ENCODE data around the gene PLEKHG4. TPM values are rescaled to one million over a fixed set of nuclear protein-coding genes. Genes with fewer than 3 reads are reported as not detected.

The PLEKHG4 gene
- polyA plus RNA-seq, 1 donor from 2014 or later, result 0.28 TPM

DNA sequence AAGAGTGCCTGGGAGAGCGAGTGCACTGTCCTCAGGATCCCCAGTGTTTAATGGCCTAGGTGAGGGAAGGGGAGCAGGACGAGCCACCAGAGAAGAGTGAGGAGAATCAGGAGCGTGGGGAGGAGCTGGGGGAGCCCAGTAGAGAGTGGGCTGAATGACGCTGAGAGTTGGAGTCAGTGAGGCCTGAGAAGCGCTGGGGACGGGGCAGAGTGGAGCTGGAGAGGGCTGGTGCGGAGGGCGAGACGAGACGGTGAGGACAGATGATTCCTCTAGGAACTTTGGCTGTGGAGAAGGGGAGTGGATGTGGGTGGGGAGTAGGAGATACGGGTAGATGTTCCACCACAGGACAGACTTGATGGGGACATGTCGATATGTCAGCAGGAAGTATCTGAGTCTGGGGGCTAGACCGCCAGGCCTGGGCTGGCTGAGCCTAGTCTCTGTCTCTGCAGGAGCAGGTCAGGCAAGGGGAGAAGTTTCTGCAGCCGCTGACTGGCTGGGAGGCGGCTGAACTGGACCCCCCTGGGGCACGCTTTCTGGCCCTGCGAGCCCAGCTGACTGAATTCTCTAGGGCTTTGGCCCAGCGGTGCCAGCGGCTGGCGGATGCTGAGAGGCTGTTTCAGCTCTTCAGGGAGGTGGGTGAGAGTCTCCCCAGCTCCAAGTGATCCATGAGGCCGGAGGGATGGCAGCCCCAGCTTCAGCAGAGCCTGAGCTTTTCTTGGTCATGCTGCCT lies 4.7 kb downstream of the PLEKHG4 start:
- H3K27me3 ChIP-seq (ENCODE audit: insufficient read depth, low read depth, low read length), result no peaks in the 10 kb centered on the region
- H3K4me3 ChIP-seq (ENCODE audit: low read length), result no peak overlapping the region
- TF ChIP-seq TAF1 (IDR thresholded peaks at IDR 0.05; ENCODE audit: low read depth) (no peak), POLR2AphosphoS5 (IDR thresholded peaks at IDR 0.05) (no peak), MXI1 (conservative IDR thresholded peaks at IDR 0.05; ENCODE audit: poor library complexity, severe bottlenecking) (no peak), EP300 (conservative IDR thresholded peaks at IDR 0.05; ENCODE audit: poor library complexity, severe bottlenecking) (no peak), EZH2 (IDR thresholded peaks at IDR 0.05; ENCODE audit: borderline replicate concordance, insufficient read depth, low read length, poor library complexity, severe bottlenecking) (no peak), SMC3 (conservative IDR thresholded peaks at IDR 0.05; ENCODE audit: poor library complexity) (no peak), RAD21 (conservative IDR thresholded peaks at IDR 0.05) (no peak)
- TF ChIP-seq, protein P1, sequence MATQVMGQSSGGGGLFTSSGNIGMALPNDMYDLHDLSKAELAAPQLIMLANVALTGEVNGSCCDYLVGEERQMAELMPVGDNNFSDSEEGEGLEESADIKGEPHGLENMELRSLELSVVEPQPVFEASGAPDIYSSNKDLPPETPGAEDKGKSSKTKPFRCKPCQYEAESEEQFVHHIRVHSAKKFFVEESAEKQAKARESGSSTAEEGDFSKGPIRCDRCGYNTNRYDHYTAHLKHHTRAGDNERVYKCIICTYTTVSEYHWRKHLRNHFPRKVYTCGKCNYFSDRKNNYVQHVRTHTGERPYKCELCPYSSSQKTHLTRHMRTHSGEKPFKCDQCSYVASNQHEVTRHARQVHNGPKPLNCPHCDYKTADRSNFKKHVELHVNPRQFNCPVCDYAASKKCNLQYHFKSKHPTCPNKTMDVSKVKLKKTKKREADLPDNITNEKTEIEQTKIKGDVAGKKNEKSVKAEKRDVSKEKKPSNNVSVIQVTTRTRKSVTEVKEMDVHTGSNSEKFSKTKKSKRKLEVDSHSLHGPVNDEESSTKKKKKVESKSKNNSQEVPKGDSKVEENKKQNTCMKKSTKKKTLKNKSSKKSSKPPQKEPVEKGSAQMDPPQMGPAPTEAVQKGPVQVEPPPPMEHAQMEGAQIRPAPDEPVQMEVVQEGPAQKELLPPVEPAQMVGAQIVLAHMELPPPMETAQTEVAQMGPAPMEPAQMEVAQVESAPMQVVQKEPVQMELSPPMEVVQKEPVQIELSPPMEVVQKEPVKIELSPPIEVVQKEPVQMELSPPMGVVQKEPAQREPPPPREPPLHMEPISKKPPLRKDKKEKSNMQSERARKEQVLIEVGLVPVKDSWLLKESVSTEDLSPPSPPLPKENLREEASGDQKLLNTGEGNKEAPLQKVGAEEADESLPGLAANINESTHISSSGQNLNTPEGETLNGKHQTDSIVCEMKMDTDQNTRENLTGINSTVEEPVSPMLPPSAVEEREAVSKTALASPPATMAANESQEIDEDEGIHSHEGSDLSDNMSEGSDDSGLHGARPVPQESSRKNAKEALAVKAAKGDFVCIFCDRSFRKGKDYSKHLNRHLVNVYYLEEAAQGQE (IDR thresholded peaks at IDR 0.05; ENCODE audit: borderline replicate concordance), result no peak
- TF ChIP-seq, protein P2, sequence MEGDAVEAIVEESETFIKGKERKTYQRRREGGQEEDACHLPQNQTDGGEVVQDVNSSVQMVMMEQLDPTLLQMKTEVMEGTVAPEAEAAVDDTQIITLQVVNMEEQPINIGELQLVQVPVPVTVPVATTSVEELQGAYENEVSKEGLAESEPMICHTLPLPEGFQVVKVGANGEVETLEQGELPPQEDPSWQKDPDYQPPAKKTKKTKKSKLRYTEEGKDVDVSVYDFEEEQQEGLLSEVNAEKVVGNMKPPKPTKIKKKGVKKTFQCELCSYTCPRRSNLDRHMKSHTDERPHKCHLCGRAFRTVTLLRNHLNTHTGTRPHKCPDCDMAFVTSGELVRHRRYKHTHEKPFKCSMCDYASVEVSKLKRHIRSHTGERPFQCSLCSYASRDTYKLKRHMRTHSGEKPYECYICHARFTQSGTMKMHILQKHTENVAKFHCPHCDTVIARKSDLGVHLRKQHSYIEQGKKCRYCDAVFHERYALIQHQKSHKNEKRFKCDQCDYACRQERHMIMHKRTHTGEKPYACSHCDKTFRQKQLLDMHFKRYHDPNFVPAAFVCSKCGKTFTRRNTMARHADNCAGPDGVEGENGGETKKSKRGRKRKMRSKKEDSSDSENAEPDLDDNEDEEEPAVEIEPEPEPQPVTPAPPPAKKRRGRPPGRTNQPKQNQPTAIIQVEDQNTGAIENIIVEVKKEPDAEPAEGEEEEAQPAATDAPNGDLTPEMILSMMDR (IDR thresholded peaks at IDR 0.05; ENCODE audit: poor library complexity, severe bottlenecking), result no peak
- no peaks in the 10 kb centered on the region for H3K9me2 ChIP-seq (ENCODE audit: insufficient read depth, low read length)
- H3K27ac ChIP-seq (ENCODE audit: low read length), result no peak overlapping the region
- H4K20me1 ChIP-seq (ENCODE audit: insufficient read depth), result no peaks in the 10 kb centered on the region
- H3K9ac ChIP-seq (ENCODE audit: low read length), result no peak overlapping the region
- no peaks in the 10 kb centered on the region for H3F3A ChIP-seq (ENCODE audit: insufficient read depth, low read length, poor library complexity, severe bottlenecking)
- H3K4me2 ChIP-seq (ENCODE audit: low read length), result no peak overlapping the region
- H3K36me3 ChIP-seq (ENCODE audit: insufficient read depth, low read length), result no peaks in the 10 kb centered on the region
- H3K9me3 ChIP-seq (ENCODE audit: low read length), result no peaks in the 10 kb centered on the region
- H3K79me2 ChIP-seq (replicated peaks; ENCODE audit: insufficient read depth, low read length), result no peaks in the 10 kb centered on the region
- H2AFZ ChIP-seq (ENCODE audit: low read depth, low read length), result no peak overlapping the region

DNA sequence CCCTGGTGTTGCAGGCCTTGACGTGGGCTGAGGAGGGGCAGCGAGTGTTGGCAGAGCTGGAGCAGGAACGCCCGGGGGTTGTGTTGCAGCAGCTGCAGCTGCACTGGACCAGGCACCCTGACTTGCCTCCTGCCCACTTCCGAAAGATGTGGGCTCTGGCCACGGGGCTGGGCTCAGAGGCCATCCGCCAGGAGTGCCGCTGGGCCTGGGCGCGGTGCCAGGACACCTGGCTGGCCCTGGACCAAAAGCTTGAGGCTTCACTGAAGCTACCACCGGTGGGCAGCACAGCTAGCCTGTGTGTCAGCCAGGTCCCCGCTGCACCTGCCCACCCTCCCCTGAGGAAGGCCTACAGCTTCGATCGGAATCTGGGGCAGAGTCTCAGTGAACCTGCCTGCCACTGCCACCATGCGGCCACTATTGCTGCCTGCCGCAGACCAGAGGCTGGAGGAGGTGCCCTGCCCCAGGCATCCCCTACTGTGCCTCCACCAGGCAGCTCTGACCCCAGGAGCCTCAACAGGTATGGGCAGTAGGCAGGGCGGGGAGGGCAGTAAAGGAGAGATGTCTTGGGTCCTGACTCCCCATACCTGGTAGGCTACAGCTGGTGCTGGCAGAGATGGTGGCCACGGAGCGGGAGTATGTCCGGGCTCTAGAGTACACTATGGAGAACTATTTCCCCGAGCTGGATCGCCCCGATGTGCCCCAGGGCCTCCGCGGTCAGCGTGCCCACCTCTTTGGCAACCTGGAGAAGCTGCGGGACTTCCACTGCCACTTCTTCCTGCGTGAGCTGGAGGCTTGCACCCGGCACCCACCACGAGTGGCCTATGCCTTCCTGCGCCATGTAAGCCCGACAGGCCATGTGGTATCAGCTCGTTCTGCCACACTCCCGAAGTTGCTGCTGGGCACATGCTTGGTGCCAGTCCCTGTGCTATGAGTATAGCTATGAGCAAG lies 5.6 kb downstream of the PLEKHG4 start:
- Histone ChIP-seq H2AFZ (ENCODE audit: low read depth, low read length) (no peak overlapping the region), H3K9ac (ENCODE audit: low read length) (no peak overlapping the region), H3F3A (ENCODE audit: insufficient read depth, low read length, poor library complexity, severe bottlenecking) (no peaks in the 10 kb centered on the region), H4K20me1 (ENCODE audit: insufficient read depth) (no peaks in the 10 kb centered on the region), H3K9me3 (ENCODE audit: low read length) (no peaks in the 10 kb centered on the region), H3K9me2 (ENCODE audit: insufficient read depth, low read length) (no peaks in the 10 kb centered on the region), H3K4me3 (ENCODE audit: low read length) (no peak overlapping the region), H3K79me2 (replicated peaks; ENCODE audit: insufficient read depth, low read length) (no peaks in the 10 kb centered on the region), H3K4me2 (ENCODE audit: low read length) (no peak overlapping the region), H3K36me3 (ENCODE audit: insufficient read depth, low read length) (no peaks in the 10 kb centered on the region), H3K27ac (ENCODE audit: low read length) (no peak overlapping the region), H3K27me3 (ENCODE audit: insufficient read depth, low read depth, low read length) (no peaks in the 10 kb centered on the region)
- no peak for TF ChIP-seq EP300 (conservative IDR thresholded peaks at IDR 0.05; ENCODE audit: poor library complexity, severe bottlenecking)
- TF ChIP-seq, protein P2 (IDR thresholded peaks at IDR 0.05; ENCODE audit: poor library complexity, severe bottlenecking), result peak; percentile 44
- TF ChIP-seq SMC3 (conservative IDR thresholded peaks at IDR 0.05; ENCODE audit: poor library complexity), result peak; percentile 31
- TF ChIP-seq POLR2AphosphoS5 (IDR thresholded peaks at IDR 0.05), result no peak
- no peak for TF ChIP-seq RAD21 (conservative IDR thresholded peaks at IDR 0.05)
- TF ChIP-seq, protein P1 (IDR thresholded peaks at IDR 0.05; ENCODE audit: borderline replicate concordance), result no peak
- TF ChIP-seq MXI1 (conservative IDR thresholded peaks at IDR 0.05; ENCODE audit: poor library complexity, severe bottlenecking), result no peak
